DMS53 treated with DMSO at 0.1 percent for 48 hours (cell line): Measurements from ENCODE around the gene FPR1.

ENCODE experiments used
- DNase-seq: peaks from one replicate; lab custom pipeline; 2025; ENCODE audit not compliant: unreplicated experiment; lab: John Stamatoyannopoulos, UW

The FPR1 gene, protein sequence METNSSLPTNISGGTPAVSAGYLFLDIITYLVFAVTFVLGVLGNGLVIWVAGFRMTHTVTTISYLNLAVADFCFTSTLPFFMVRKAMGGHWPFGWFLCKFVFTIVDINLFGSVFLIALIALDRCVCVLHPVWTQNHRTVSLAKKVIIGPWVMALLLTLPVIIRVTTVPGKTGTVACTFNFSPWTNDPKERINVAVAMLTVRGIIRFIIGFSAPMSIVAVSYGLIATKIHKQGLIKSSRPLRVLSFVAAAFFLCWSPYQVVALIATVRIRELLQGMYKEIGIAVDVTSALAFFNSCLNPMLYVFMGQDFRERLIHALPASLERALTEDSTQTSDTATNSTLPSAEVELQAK

DNA sequence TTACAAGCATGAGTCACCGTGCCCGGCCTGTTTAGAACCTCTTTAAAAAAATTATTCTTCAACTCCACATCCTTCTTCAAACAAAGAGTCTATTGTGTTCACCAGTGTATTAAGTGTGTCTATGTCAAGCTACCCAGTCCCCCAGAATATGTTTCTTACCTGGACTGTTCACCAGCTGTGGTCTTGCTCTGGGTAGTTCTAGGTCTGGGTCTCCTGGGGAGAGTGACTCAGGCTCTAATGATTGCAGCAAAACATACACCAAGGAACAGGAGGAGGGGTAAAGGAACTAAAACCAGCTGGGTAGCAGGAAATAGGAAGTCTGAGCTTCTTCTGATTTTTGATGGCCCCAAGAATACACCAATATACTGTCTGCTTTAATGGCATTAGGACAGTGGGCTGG, at the start of gene FPR1:
Gene FPR1, minus strand, starts transcription at position 224 of the 400 bp plus-strand sequence. CDS start 4,884 bp downstream, outside the sequence.
- no peak for DNase-seq

DNA sequence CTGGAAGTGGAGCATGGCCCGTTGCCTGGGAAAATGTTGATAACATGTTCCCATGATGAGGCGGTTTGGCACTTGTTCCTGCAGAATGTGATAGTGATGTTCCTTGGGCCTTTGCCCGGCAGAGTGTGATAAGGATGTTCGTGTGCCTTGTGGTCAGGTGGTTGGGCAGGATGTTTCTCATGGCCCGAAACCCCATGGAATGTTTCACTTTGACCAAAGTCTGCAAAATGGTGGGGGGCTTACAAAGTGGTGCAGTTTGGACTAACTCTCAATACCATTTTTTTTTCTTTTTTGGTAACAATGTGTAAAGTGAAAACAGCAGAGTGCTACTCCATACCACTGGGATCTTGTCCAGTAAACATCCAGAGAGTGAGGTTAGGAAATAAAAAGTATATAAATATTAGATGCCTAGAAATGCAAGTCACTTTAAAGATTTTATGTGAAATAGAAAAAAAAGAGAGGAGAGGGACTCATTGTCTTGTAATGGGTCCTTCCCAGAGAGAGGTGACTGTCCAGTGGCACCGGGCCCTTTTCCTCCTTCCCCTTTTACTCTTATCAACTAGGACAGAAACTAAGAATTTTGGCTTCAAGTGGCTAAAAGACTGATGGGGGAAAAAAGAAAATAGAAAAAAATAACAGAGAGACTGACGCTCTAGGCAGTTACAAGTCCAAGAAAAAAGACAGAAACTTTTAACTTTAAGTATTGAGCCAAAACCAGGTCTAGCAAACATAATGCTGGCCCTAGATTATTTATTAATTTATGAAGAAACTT, 49.0 kb upstream of the FPR1 start:
- no peak for DNase-seq

DNA sequence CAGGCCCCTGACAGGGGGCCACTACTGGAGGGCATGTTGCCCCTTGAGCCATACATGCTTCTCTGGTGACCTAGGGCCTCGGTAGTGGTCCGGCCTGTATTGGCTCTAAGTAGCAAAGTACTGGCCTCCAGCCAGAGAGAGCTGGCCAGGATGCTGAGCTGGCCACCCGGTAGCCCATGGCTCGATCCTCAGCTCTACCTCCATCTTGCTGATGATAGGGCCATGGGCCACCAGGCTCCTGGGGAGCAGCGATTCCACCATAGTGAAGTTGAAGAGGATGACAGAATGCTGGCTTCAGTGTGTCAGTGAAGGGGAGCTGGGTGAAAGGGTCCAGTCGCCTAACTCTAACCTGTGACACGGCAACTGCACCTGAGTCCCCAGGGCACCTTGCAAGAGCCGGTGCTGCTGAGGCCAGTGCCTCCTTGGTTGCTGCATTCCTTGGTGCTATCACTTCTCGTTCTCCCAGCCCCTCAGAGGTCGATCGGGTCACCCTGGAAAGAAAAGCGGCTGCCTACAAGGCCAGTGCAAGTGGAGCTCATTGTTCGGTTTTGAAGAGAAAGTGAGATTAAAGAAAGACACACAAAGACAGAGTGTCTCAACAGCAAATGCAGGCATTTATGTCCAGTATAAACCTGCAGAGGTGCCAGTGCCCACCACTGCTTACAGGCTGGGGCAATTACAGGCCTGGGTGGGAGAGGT, 48.2 kb upstream of the FPR1 start:
- no peak for DNase-seq

DNA sequence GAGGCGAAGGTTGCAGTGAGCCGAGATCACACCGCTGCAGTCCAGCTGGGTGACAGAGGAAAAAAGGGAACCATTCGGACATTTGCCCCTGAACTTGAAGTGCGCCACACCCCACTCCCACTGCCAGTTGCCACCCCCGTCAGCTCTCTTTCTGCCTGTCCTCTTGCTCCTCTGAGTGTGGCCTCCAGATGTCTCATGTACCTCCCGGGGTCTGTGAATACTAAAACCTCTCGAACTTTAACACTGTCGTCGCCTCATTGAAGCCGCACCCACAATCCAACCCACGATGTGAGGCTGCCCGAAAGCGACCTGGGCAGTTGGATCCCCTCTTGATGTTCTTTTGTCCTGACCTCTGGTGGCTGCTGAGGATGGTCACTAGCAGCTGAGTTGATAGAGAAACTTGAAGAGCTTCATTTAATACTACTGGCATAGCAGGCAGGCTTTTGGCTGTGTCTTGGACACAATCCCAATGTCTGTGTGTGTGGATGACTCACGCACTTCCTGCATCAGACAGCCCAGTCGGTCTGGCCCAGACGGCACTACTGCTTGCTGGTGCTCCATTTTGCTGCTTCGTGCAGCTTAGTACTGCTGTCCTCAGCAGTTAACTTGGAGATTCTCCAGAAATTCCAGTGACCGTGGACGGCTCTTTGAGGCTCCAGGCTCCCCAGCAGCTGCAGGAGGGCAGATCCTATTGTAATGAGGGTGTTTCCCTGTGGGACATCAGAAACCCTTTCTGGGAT, 47.5 kb upstream of the FPR1 start:
- DNase-seq = peak; percentile 1

DNA sequence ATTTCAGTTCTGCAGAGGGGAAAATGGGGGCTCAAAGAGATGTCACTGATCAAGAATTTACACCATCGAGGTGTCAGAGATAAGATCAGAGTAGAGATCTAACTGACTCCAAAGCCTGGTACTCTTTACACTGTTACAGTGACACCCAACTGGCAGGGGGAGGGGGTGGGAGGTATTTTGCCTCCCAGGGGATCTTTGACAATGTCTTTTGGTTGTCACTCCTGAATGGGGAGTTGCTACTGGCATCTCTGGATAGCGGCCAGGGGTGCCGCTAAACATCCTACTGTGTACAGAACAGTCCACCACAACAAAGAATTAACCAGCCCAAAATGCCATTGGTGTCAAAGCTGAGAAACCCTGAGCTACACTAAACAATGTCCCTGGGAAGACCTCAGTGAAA, 46.4 kb upstream of the FPR1 start:
- no peak for DNase-seq

DNA sequence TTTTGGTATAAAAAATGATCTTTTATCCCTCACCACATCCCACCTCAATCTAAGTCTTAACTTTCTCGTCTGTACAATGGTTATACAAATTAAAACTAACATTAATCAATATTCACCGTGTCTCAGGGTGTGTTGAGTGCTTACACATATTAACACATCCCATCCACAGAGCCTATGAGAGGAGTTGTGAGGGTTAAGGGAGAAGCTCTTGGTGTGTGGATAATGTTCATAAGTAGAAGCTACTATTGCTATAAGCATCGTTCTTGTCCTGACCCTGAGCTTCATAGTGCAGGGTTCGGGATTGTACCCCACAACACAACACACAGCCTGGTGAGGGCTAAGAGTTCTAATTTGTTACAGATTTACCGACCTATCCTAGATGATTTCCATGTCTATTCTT, 45.8 kb upstream of the FPR1 start:
- no peak for DNase-seq

DNA sequence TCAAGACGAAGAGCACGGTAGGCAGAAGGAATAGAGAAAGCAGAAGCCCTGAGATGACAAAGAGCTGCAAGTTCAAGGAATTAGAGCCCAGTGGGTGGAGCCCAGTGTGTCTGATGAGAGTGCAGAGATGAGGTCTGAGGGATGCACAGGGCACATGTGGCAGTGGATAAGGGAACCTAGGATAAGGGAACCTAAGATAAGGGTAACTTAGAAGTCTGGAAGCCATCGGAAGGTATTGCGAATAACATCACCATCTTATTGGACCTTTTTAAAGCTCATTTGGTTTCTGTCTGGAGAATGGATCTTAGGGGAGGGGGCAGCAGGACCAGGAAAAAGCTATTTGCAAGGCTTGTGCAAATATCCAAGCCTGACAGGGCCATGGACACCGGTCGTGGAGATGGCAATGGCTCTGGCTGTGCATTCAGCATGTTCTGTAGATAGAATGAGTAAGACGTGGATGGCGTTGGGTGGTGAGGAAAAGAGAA, 44.6 kb upstream of the FPR1 start:
- no peak for DNase-seq

DNA sequence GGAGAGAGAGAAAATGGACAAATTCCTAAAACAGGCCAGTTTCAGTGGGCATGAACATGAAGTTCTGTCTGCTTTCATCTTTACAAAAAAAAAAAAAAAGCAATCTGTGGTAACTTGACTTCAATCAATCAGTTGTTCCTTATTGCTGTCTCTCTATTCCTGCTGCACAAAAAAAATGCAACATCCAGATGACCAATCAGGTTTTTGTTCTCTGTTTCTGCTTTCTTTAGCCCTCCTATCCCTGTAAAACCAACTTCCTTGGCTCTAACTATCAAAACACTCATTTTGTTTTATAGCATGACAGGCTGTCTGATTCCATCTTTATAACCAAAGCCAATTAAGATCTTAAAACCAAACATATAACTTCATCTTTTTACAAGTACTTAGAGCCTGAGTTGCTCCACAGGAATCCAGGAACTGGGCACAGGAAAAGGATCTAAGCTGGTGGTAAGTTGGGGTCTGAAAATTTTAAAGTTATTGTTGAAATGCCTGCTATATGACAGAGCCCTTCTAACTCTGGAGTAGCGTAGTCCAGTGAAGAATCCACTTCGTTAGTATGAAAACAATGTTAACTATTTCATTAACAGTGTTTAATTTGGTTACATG, 43.3 kb upstream of the FPR1 start, which contains the start of gene FPR3:
Gene FPR3, plus strand, starts transcription at position 273 of the 606 bp plus-strand sequence. CDS start 28,592 bp downstream, outside the sequence.
- no peak for DNase-seq

DNA sequence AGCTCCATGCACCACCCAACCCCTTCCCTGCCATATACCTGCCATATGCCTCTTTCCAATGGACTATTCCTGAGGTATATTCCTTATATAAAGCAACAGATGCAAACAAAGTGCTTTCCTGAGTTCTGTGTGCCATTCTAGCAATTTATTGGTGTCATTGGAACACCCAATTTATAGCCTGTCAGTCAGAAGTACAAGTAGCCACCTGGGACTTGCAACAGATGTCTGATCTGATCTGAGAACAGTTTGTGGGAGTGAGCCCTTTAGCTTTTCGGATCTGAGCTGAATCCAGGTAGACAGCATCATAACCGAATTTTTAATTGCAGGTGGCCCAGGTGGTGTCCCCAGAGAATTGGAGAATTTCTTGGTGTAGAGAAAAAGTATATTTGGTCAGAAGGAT, 42.3 kb upstream of the FPR1 start:
- no peak for DNase-seq

DNA sequence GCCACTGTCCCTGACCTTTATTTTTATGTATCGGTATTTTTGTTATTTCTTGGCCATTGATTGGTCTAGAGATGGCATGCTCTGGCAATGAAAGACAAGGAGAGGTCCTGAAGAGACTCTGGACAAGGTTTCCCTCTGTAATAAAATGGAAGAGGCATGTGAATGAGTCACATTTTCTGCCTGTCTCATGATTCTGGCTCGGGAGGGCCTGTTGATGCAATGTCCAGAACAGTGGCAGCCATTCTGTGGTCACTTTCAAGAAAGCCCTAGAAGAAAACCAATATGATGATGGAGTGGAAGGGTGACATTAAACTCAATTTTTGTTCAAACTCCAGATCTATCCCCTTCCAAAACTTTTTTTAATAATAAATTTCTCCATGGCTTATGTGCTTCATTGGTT, 41.3 kb upstream of the FPR1 start:
- DNase-seq = no peak

DNA sequence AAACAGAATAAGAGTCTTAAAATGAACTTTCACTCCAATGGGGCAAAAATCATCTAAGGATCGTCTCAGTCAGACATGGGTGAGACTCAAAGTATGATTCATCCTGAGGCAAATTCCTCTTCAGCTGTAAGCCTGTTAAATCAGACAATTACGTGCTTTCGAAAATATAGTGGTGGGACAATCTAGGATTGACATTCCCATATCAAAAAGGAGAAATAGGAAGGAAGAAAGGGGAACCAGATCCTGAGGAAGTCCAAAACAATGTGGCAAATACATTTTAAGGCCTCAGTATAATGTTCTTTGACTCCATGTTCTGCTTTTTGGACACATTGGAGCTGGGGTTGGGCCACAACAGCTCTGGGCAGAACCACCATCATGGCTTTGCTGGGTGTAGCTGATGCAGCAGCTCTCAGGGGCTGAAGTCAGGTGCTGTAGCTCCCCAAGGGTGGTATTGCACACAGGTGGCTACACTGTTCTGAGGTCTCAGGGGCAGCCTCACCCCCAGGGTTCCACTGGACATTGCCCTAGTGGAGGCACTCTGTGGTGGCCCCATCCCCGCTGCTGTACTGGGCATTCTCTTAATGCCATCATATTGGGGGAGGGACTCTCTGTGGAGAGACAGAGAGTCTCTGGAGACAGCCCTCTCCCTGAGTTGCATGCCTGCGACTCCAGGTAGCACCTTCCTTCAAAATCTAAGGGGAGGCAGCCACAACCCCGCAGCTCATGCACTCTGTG, 37.5 kb upstream of the FPR1 start:
- no peak for DNase-seq

DNA sequence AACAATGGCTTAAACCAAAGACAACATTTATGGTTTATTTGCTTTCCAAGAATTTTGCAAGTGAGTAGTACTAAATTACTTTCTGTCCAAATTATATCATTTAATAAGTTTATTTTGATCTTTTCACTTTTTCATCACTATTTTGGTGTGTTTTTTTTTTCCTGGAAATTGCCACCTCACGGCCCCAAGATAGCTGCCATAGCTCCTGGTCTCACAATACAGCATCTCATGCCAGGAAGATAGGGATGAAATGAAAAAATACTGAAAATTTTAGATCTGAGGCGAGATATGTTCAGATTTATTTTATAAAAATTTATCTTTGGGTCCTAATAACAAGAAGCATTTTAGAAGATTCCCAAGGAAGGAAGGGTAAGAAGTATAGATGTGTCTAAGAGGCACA, 36.4 kb upstream of the FPR1 start:
- DNase-seq = no peak

DNA sequence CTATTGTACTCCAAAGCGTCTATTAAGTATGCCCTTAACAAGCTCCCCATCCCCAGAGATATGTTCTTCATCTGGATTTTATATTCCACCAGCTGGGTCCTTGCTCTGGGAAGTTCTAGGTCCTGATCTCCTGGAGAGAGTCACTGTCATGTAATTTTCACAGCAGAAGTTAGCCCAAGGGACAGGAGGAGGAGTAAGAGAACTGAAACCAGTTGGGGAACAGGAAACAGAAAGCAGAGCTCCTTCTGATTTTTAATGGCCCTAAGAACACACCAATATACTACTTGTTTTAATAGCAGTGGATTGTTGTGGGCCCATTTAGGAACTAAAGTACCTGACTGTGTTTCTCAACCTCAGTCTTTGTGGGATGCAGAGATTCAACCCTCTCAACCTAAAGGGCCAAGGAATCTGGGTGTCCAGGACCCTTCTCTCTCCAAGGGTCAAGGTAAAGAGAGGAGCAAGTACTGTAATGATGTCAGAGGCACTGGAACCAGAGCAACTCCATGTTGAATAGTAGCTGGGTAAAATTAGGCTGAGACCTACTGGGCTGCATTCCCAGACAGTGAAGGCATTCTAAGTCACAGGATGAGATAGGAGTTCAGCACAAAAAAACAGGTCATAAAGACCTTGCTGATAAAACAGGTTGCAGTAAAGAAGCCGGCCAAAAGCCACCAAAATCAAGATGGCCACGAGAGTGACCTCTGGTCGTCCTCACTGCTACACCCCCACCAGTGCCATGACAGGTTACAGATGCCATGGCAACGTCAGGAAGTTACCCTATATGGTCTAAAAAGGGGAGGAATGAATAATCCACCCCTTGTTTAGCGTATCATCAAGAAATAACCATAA, 35.2 kb upstream of the FPR1 start:
- DNase-seq = no peak

DNA sequence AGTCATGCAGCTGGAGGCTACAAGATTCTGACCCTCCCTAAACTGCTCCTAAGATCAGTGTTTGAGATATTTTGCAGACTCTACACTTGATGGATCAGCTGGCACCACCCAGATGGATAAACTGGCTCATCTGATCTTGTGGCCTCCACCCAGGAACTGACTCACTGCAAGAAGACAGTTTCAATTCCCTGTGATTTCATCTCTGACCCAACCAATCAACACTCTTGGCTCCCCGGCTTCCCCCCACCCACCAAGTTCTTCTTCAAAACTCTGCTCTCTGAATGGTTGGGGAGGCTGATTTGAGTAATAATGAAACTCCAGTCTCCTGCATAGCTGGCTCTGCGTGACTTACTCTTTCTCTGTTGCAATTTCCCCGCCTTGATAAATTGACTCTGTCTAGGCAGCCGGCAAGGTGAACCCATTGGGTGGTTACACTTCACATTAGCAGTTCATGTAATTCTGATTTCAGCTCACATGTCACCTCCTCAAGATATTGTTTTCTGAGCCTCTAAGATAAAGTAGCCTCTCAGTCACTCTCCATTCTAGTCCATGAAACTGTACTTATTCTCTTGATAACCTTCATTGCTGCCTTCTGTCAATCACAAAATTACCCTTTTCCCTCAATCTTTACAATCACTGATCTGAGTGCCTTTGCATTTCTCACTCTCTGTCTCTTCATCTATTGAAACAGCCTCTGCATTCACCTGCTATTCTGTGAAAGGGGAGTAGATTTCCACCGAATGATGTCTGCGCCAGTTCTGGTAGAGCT, 33.4 kb upstream of the FPR1 start:
- DNase-seq = no peak

DNA sequence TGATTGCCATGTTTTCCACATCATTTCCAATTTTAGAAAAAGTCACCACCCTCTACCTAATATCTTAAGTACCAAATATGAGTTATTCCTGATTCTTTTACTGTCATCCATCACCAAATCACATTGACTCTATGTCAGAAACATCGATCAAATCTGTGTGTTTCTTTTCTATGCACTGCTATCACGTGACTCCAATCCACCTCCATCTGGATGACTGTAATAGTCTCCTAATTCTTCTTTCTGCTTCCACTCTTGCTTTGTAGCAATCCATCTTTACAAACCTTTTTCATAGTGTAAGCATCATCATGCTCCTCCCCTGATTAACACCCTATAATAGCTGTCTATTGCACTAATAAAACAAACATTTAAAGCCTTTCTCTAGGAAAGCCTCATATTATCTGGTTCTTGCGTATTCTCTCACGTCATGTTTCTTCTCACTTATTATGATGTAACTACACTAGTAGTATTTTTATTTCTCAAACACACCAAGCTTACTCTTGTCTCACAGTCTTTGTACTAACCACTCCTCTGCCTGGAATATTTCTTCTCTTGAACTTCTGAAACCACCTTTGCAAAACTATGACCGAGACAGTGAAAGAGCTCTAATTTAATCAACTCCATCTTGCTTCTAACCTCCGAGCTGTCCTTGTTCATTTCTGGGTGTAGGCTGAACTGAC, 32.6 kb upstream of the FPR1 start:
- DNase-seq = no peak

DNA sequence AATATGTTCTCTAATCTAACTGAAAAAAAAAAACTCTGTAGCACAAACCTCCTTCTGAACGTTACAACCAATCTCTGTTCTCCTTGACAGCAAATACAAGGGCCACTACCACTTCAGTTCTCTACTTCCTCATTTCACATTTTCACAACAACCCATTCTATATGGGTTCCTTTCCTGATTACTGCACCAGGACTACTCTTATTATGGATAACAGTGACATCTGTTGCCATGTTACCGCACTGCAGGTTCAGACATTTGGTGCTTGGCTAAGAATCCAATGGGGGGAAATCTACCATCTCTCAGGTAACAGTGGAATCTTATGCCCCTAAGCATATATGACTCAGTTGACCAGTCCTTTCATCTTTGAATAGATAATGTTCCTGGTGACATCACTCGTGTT, 31.7 kb upstream of the FPR1 start:
- DNase-seq = no peak

DNA sequence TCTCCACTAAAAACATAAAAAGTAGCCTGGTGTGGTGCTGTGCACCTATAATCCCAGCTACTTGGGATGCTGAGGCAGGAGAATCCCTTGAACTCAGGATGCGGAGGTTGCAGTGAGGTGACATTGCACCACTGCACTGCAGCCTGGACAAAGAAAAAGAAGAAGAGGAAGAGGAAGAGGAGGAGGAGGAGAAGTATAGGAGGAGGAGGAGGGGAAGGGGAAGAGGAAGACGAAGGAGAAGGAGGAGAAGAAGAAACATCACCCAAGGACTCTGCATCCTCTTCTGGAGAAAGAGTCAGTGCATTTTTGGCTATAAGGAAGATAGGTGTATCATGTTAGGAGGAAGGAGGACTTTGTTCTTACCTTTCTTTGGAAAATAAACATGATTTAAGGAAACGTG, 30.3 kb upstream of the FPR1 start:
- no peak for DNase-seq

DNA sequence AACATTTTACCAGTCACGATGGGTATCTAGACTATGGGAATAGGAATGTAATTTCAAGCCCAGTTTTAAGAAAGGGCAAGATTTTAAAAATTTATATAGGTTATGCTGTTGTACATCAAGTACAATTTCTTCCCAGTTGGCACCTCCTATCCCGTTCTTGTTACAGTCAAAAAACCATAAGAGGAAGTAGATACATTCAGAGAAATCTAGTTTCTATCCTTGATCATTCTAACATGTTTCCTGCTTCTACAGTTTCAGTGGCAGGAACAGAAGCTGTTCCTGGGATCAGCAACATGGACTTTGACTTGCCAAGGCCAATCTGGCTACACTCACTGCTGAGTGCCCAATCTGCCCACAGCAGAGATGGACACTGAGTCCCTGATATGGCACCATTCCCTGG, 28.6 kb upstream of the FPR1 start:
- DNase-seq = no peak
